GM23338 (cell line): ENCODE results near the gene USP35. TPM values are rescaled to one million over a fixed set of nuclear protein-coding genes. Genes with fewer than 3 reads are reported as not detected.

Experiments used
- ATAC-seq: fragments of 200-7000 bp; cut with Tn5 transposase; 3 replicates; pipeline ENCODE4 v1.9.1; 2020
- DNase-seq: peaks from one replicate; pipeline ENCODE4 v3.0.0-alpha.2; 2015; ENCODE audit warnings: low spot score
- H2AFZ ChIP-seq: fragments of 200-600 bp; sonication (generic); 2 replicates; pipeline ENCODE4 v1.8.0; 2016; ENCODE audit warnings: antibody characterized with exemption, mild to moderate bottlenecking, moderate library complexity
- H3F3A ChIP-seq: fragments of 200-600 bp; sonication (generic); replicated peaks from 2 replicates; pipeline ENCODE4 v1.8.0; 2017; ENCODE audit warnings: antibody characterized with exemption, mixed run types, low read depth
- H3K27ac ChIP-seq: fragments of 200-600 bp; sonication (generic); 2 replicates; pipeline ENCODE4 v1.6.1; 2016; ENCODE audit warnings: low read depth
- H3K27me3 ChIP-seq: fragments of 200-600 bp; sonication (generic); 2 replicates; pipeline ENCODE4 v1.8.0; 2016; ENCODE audit warnings: mild to moderate bottlenecking, mixed run types, moderate library complexity; ENCODE audit not compliant: insufficient read depth
- H3K36me3 ChIP-seq: fragments of 200-600 bp; sonication (generic); 2 replicates; pipeline ENCODE4 v1.8.0; 2016; ENCODE audit warnings: mild to moderate bottlenecking; ENCODE audit not compliant: insufficient read depth
- H3K4me1 ChIP-seq: fragments of 200-600 bp; sonication (generic); 2 replicates; pipeline ENCODE4 v1.8.0; 2016; ENCODE audit warnings: mild to moderate bottlenecking, moderate library complexity; ENCODE audit not compliant: insufficient read depth
- H3K4me2 ChIP-seq: fragments of 200-600 bp; sonication (generic); 2 replicates; pipeline ENCODE4 v1.7.1; 2017; ENCODE audit warnings: mixed run types
- H3K4me3 ChIP-seq: fragments of 200-600 bp; sonication (generic); 2 replicates; pipeline ENCODE4 v1.6.1; 2016; ENCODE audit warnings: mixed run types
- H3K79me2 ChIP-seq: fragments of 200-600 bp; sonication (generic); replicated peaks from 2 replicates; pipeline ENCODE4 v1.8.0; 2017; ENCODE audit warnings: mild to moderate bottlenecking; ENCODE audit not compliant: insufficient read depth
- H3K9me2 ChIP-seq: fragments of 200-600 bp; sonication (generic); 2 replicates; pipeline ENCODE4 v1.8.0; 2017; ENCODE audit not compliant: insufficient read depth
- H4K20me1 ChIP-seq: fragments of 200-600 bp; sonication (generic); replicated peaks from 2 replicates; pipeline ENCODE4 v1.8.0; 2017; ENCODE audit warnings: mild to moderate bottlenecking; ENCODE audit not compliant: insufficient read depth
- H3K27ac Mint-ChIP-seq: 2 replicates; pipeline ENCODE4 v1.8.0; 2020; ENCODE audit warnings: inconsistent platforms, mild to moderate bottlenecking, moderate library complexity, mixed read lengths
- H3K27me3 Mint-ChIP-seq: 3 replicates; pipeline ENCODE4 v1.8.0; 2022; ENCODE audit warnings: low read depth, mild to moderate bottlenecking, moderate library complexity, mixed read lengths, inconsistent platforms; ENCODE audit not compliant: insufficient read depth, poor library complexity
- H3K36me3 Mint-ChIP-seq: 3 replicates; pipeline ENCODE4 v1.8.0; 2021; ENCODE audit warnings: low read depth, mild to moderate bottlenecking, inconsistent platforms, moderate library complexity, mixed read lengths
- H3K4me1 Mint-ChIP-seq: 3 replicates; pipeline ENCODE4 v1.8.0; 2020; ENCODE audit warnings: mild to moderate bottlenecking, inconsistent platforms, mixed read lengths
- H3K4me3 Mint-ChIP-seq: 3 replicates; pipeline ENCODE4 v1.8.0; 2021; ENCODE audit warnings: moderate library complexity, mild to moderate bottlenecking, inconsistent platforms, mixed read lengths
- H3K9me3 Mint-ChIP-seq: 3 replicates; pipeline ENCODE4 v1.8.0; 2020; ENCODE audit warnings: moderate library complexity, mild to moderate bottlenecking, inconsistent platforms, mixed read lengths
- ETS1 ChIP-seq: IDR thresholded peaks from 2 replicates; pipeline ENCODE4 v1.6.1; 2016; ENCODE audit warnings: antibody characterized with exemption
- JUNB ChIP-seq: IDR thresholded peaks from one replicate; pipeline ENCODE4 v1.6.1; 2016; ENCODE audit warnings: antibody characterized with exemption; ENCODE audit not compliant: unreplicated experiment
- NANOG ChIP-seq: IDR thresholded peaks from 2 replicates; pipeline ENCODE4 v1.6.1; 2016; ENCODE audit warnings: antibody characterized with exemption, borderline replicate concordance
- STAT1 ChIP-seq: IDR thresholded peaks from one replicate; pipeline ENCODE4 v1.6.1; 2016; ENCODE audit warnings: antibody characterized with exemption; ENCODE audit not compliant: unreplicated experiment
- ZNF331 ChIP-seq: fragments of 250-450 bp; sonication (Bioruptor Pico); IDR thresholded peaks from 2 replicates; pipeline ENCODE4 v1.5.0; 2020; ENCODE audit warnings: low read depth, mild to moderate bottlenecking, moderate library complexity
- polyA plus RNA-seq: library from polyadenylated mRNA; unstranded; fragments of >200 nt; fragmentation: Nextera tagmentation; extraction: Ambion mirVana; gene quantifications from 2 replicates; pipeline ENCODE4 v1.2.1, GENCODE V29; 2016
- total RNA-seq: library from RNA; depleted of rRNA; stranded (reverse); fragments of >200 nt; shearing (Covaris generic); gene quantifications from 2 replicates; pipeline ENCODE4 v1.2.3, GENCODE V29; 2014
- TF ChIP-seq, protein P1 (sequence below): fragments of 250-450 bp; sonication (Bioruptor Pico); IDR thresholded peaks from 2 replicates; pipeline ENCODE4 v1.5.0; 2020; ENCODE audit warnings: mild to moderate bottlenecking, moderate library complexity

The USP35 gene
- total and polyA plus RNA-seq, 2 experiments from 2014 or later: 2.5 to 10.7 TPM

DNA sequence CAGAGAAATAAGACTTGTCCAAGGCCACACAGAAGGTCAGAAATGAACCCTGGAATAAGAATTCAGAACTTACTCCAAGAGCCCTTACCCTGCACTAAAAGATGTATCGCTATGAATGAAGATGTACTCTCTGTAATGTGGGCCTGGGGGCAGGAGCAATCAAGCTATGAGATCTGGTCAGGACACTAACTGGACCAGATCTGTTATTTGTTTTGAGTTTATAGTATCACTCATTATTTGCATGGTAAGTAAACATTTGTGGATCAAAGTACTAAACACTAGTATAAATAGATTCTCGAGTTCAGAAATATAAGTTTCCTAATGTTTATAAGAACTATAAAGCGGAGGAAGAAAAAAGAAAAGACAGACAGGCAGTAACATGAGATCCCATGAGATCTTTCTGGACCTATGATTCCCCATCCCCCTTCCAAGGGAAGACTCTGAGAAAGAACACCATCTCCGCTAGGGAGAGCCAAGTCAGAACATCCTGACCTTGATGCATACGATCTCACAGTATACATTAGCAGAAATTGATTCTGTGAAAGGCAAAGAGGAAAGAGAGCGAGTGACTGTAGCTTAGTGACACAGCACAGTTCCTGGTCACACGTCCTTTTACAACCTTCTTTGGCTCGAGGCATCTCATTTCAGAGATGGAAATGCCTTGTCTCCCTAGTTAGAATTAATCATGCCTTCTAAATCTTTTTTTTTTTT is 71.2 kb downstream of the USP35 start:
- TF ChIP-seq, protein P1, sequence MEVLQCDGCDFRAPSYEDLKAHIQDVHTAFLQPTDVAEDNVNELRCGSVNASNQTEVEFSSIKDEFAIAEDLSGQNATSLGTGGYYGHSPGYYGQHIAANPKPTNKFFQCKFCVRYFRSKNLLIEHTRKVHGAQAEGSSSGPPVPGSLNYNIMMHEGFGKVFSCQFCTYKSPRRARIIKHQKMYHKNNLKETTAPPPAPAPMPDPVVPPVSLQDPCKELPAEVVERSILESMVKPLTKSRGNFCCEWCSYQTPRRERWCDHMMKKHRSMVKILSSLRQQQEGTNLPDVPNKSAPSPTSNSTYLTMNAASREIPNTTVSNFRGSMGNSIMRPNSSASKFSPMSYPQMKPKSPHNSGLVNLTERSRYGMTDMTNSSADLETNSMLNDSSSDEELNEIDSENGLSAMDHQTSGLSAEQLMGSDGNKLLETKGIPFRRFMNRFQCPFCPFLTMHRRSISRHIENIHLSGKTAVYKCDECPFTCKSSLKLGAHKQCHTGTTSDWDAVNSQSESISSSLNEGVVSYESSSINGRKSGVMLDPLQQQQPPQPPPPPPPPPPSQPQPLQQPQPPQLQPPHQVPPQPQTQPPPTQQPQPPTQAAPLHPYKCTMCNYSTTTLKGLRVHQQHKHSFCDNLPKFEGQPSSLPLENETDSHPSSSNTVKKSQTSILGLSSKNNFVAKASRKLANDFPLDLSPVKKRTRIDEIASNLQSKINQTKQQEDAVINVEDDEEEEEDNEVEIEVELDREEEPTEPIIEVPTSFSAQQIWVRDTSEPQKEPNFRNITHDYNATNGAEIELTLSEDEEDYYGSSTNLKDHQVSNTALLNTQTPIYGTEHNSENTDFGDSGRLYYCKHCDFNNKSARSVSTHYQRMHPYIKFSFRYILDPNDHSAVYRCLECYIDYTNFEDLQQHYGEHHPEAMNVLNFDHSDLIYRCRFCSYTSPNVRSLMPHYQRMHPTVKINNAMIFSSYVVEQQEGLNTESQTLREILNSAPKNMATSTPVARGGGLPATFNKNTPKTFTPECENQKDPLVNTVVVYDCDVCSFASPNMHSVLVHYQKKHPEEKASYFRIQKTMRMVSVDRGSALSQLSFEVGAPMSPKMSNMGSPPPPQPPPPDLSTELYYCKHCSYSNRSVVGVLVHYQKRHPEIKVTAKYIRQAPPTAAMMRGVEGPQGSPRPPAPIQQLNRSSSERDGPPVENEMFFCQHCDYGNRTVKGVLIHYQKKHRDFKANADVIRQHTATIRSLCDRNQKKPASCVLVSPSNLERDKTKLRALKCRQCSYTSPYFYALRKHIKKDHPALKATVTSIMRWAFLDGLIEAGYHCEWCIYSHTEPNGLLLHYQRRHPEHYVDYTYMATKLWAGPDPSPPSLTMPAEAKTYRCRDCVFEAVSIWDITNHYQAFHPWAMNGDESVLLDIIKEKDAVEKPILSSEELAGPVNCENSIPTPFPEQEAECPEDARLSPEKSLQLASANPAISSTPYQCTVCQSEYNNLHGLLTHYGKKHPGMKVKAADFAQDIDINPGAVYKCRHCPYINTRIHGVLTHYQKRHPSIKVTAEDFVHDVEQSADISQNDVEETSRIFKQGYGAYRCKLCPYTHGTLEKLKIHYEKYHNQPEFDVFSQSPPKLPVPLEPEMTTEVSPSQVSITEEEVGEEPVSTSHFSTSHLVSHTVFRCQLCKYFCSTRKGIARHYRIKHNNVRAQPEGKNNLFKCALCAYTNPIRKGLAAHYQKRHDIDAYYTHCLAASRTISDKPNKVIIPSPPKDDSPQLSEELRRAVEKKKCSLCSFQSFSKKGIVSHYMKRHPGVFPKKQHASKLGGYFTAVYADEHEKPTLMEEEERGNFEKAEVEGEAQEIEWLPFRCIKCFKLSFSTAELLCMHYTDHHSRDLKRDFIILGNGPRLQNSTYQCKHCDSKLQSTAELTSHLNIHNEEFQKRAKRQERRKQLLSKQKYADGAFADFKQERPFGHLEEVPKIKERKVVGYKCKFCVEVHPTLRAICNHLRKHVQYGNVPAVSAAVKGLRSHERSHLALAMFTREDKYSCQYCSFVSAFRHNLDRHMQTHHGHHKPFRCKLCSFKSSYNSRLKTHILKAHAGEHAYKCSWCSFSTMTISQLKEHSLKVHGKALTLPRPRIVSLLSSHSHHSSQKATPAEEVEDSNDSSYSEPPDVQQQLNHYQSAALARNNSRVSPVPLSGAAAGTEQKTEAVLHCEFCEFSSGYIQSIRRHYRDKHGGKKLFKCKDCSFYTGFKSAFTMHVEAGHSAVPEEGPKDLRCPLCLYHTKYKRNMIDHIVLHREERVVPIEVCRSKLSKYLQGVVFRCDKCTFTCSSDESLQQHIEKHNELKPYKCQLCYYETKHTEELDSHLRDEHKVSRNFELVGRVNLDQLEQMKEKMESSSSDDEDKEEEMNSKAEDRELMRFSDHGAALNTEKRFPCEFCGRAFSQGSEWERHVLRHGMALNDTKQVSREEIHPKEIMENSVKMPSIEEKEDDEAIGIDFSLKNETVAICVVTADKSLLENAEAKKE: no peak
- TF ChIP-seq ZNF331 (CRISPR knock-in tag) (no peak), STAT1 (no peak), JUNB (no peak), NANOG (no peak), ETS1 (no peak)
- no peaks in the 10 kb centered on the region for H3K79me2 ChIP-seq
- no peaks in the 10 kb centered on the region for H4K20me1 ChIP-seq
- H3K4me1 ChIP-seq: peaks cover 14% of the 10 kb centered on the region
- H3K27ac ChIP-seq: no peak overlapping the region
- H2AFZ ChIP-seq: no peak overlapping the region
- H3F3A ChIP-seq: no peaks in the 10 kb centered on the region
- no peaks in the 10 kb centered on the region for H3K9me3 Mint-ChIP-seq
- H3K9me2 ChIP-seq: no peaks in the 10 kb centered on the region
- H3K4me2 ChIP-seq: no peak overlapping the region
- no peaks in the 10 kb centered on the region for H3K36me3 ChIP-seq
- no peaks in the 10 kb centered on the region for H3K27me3 ChIP-seq
- no peak for ATAC-seq
- DNase-seq: no peak
- H3K27ac Mint-ChIP-seq: no peak overlapping the region
- no peak overlapping the region for H3K4me3 ChIP-seq
- peaks cover 13% of the 10 kb centered on the region; the same call in 2 of the 3 replicates for H3K4me1 Mint-ChIP-seq
- H3K36me3 Mint-ChIP-seq: no peaks in the 10 kb centered on the region
- no peak overlapping the region for H3K4me3 Mint-ChIP-seq
- no peaks in the 10 kb centered on the region for H3K27me3 Mint-ChIP-seq
